Right lobe of liver (tissue), 6 donors: ENCODE results near the gene SYT1. TPM values are rescaled to one million over a fixed set of nuclear protein-coding genes. Genes with fewer than 3 reads are reported as not detected.

Source experiments
- ATAC-seq, 4 donors: fragments of 200-7000 bp; cut with Tn5 transposase; one replicate each; pipeline ENCODE4 v1.9.1; 2020; ENCODE audit warnings: mild to moderate bottlenecking in 4 of 4, moderate library complexity in 4 of 4
- DNase-seq, 3 donors: peaks; one replicate each; pipeline ENCODE4 v3.0.0-alpha.2; 2020
- H3K27ac ChIP-seq, 3 donors: fragments of 200-600 bp; one replicate each; pipeline ENCODE4 v1.8.0; 2022
- H3K27me3 ChIP-seq, 2 donors: fragments of 200-600 bp; one replicate each; pipeline ENCODE4 v1.8.0; 2022
- H3K36me3 ChIP-seq, 4 donors: fragments of 200-600 bp; sonication (generic) in 1 of 4; one replicate each; pipeline versions ENCODE4 v1.5.1 to v1.8.0; 2017 to 2022; ENCODE audit warnings: control low read depth in 1 of 4
- H3K4me1 ChIP-seq, 4 donors: fragments of 200-600 bp; sonication (generic) in 1 of 4; one replicate each; pipeline versions ENCODE4 v1.5.1 to v1.8.0; 2017 to 2022; ENCODE audit warnings: control low read depth in 1 of 4
- H3K4me3 ChIP-seq, 3 donors: fragments of 200-600 bp; one replicate each; pipeline ENCODE4 v1.8.0; 2022
- H3K9me3 ChIP-seq, 4 donors: fragments of 200-600 bp; sonication (generic) in 1 of 4; one replicate each; pipeline versions ENCODE4 v1.5.1 to v1.8.0; 2017 to 2022; ENCODE audit warnings: control low read depth in 1 of 4
- CTCF ChIP-seq, 4 donors: fragments of 200-600 bp in 3 of 4; fragments of 450-650 bp in 1 of 4; IDR thresholded peaks; one replicate each; pipeline versions ENCODE4 v1.5.1 to v1.8.0; 2016 to 2022; ENCODE audit warnings: antibody characterized with exemption in 4 of 4, mild to moderate bottlenecking in 2 of 4
- POLR2A ChIP-seq: fragments of 450-650 bp; IDR thresholded peaks from one replicate; pipeline ENCODE4 v1.6.1; 2017; ENCODE audit warnings: antibody characterized with exemption, mild to moderate bottlenecking
- WGBS: methylation state at CpG from one replicate; pipeline ENCODE4 v1.1.6; 2018; ENCODE audit warnings: low coverage, low lambda C conversion rate; ENCODE audit not compliant: insufficient coverage; ENCODE audit errors: missing lambda C conversion rate; 5-methylcytosine and 5-hydroxymethylcytosine counted together
- intact Hi-C, 2 donors: fragments of 100-400 bp; cut with DNase I; formaldehyde crosslinking; loops; one replicate each; pipeline versions ENCODE4 v1.11.2 to v1.14.1; 2022
- total RNA-seq, 6 experiments: library from RNA; depleted of rRNA in 2 of 6; stranded (reverse); fragments of >200 nt in 2 of 6; fragmentation: NEBNext Ultra II Directional in 3 of 6; extraction: Animal tissue kit (Norgen Biotek cat#: 25700) in 3 of 6; gene quantifications; one replicate each; pipeline versions ENCODE4 v1.1.0 to v1.2.4, GENCODE V29; 2016 to 2023
- donor health status: DM: no; HTN: yes; CAD: no.
- donor health status: DM: no; HTN: no; CAD: no.
- donor health status: DM: no; HTN: no; CAD: no.
- donor health status: DM: no; HTN: yes; CAD: no.
- donor health status: DM: no; HTN: yes; CAD: no.

Gene SYT1
- total RNA-seq, 6 experiments from 2014 or later: 0.35 to 1.9 (median 0.81) TPM

DNA sequence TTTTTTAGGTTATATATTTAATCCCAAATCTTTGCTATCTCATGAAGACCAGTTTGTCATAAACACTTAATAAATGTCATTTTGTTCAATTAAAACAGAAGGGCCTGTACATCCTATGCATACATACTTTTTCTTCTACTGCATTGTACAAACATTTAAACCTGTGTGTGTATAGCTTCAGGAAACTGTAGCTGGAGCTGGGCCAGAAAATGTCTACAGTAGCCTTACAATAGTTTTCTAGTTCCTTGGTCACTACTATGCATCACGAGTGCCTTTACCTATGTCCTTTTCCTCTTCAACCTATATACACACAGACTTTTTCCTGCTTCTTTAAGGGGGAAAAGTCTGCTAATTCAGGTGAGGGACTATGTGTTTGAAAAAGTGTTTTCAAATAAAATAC lies 523.4 kb downstream of the SYT1 start:
- Histone ChIP-seq H3K9me3 (no peaks in the 10 kb centered on the region), H3K27me3 (no peaks in the 10 kb centered on the region), H3K4me3 (no peak overlapping the region), H3K27ac (no peak overlapping the region), H3K4me1 (no peaks in the 10 kb centered on the region), H3K36me3 (no peaks in the 10 kb centered on the region)
- 46% methylated on average over 1 of the region's 1 CpG for WGBS
- TF ChIP-seq POLR2A (no peak), CTCF (IDR thresholded peaks at IDR 0.05) (no peak)
- ATAC-seq (no peak), DNase-seq (no peak)
- intact Hi-C loops: no loop called here

- Histone ChIP-seq H3K36me3 (no peaks in the 10 kb centered on the region), H3K27ac (no peak overlapping the region), H3K27me3 (no peaks in the 10 kb centered on the region), H3K9me3 (no peaks in the 10 kb centered on the region), H3K4me1 (no peaks in the 10 kb centered on the region), H3K4me3 (no peak overlapping the region)
- intact Hi-C loops: no loop called here
- no peak for DNase-seq
- TF ChIP-seq CTCF (IDR thresholded peaks at IDR 0.05) (no peak), POLR2A (no peak)
- WGBS: 60% methylated on average over 2 of the region's 2 CpGs
- no peak for ATAC-seq
These were observed 529.3 kb downstream of the SYT1 start for GRCh38 chr12:79393842-79394241.

GRCh38 chr12:79397609-79398008 lies 533.0 kb downstream of the SYT1 start:
- no peaks in the 10 kb centered on the region for H3K9me3 ChIP-seq
- H3K27me3 ChIP-seq: no peaks in the 10 kb centered on the region
- no peak overlapping the region for H3K4me3 ChIP-seq
- WGBS: 56% methylated on average over 2 of the region's 2 CpGs
- no peaks in the 10 kb centered on the region for H3K4me1 ChIP-seq
- DNase-seq: no peak
- no peak for ATAC-seq
- intact Hi-C loops: no loop called here
- no peaks in the 10 kb centered on the region for H3K36me3 ChIP-seq
- H3K27ac ChIP-seq: no peak overlapping the region
- no peak for TF ChIP-seq POLR2A
- no peak for TF ChIP-seq CTCF (IDR thresholded peaks at IDR 0.05)

GRCh38 chr12:79400481-79400880 lies 535.9 kb downstream of the SYT1 start:
- no peak for ATAC-seq
- WGBS: 77% methylated on average over 2 of the region's 3 CpGs
- Histone ChIP-seq H3K4me1 (no peaks in the 10 kb centered on the region), H3K27ac (no peak overlapping the region), H3K36me3 (no peaks in the 10 kb centered on the region), H3K4me3 (no peak overlapping the region), H3K27me3 (no peaks in the 10 kb centered on the region), H3K9me3 (no peaks in the 10 kb centered on the region)
- DNase-seq: no peak
- intact Hi-C loops: no loop called here
- TF ChIP-seq CTCF (IDR thresholded peaks at IDR 0.05) (no peak), POLR2A (no peak)

DNA sequence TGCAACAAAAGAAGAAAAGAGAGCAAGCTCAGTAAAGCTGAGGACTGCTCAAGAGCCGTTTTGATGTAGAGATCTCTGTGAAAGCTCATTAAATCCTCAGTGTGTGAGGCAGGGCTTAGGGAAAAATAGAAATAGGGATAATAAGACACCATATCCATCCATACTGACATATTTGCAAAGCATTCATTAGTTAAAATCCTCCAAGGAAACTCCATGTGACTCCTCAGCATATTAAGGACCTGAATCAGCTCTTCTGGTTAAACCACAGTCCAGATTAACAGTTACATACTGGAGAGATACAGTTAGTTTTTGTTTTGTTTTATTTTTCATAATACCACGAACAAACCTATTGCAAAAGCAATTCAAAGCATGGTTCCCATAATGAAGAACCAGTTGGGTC lies 538.0 kb downstream of the SYT1 start:
- Histone ChIP-seq H3K27me3 (no peaks in the 10 kb centered on the region), H3K4me3 (no peak overlapping the region), H3K9me3 (no peaks in the 10 kb centered on the region), H3K27ac (no peak overlapping the region), H3K4me1 (no peaks in the 10 kb centered on the region), H3K36me3 (no peaks in the 10 kb centered on the region)
- DNase-seq (no peak), ATAC-seq (no peak)
- 30% methylated on average over 2 of the region's 2 CpGs for WGBS
- intact Hi-C loops: no loop called here
- TF ChIP-seq CTCF (IDR thresholded peaks at IDR 0.05): no peak
- no peak for TF ChIP-seq POLR2A
